K562 (cell line): ENCODE results near the gene RNF187. TPM values are rescaled to one million over a fixed set of nuclear protein-coding genes. Genes with fewer than 3 reads are reported as not detected.
A peak's percentile ranks its signal among the peaks of the same experiment; 100 is the strongest.

Experiments
- CBX1 ChIP-seq: sonication (generic); IDR thresholded peaks from 2 replicates; pipeline ENCODE4 v1.6.1; 2016; ENCODE audit warnings: antibody characterized with exemption, low read depth, mild to moderate bottlenecking
- DPF2 ChIP-seq: fragments of 450-650 bp; IDR thresholded peaks from 2 replicates; pipeline ENCODE4 v1.6.1; 2016
- EHMT2 ChIP-seq: fragments of 450-650 bp; IDR thresholded peaks from 2 replicates; pipeline ENCODE4 v1.6.1; 2018; ENCODE audit warnings: antibody characterized with exemption
- HEY1 ChIP-seq: fragments of 250-450 bp; sonication (Bioruptor Pico); IDR thresholded peaks from 2 replicates; pipeline ENCODE4 v1.5.0; 2020; ENCODE audit warnings: mild to moderate bottlenecking, moderate library complexity, borderline replicate concordance
- HNRNPLL ChIP-seq: fragments of 200-400 bp; formaldehyde crosslinking; IDR thresholded peaks from 2 replicates; pipeline ENCODE4 v1.6.1; 2017; ENCODE audit warnings: low read length, low read depth, mild to moderate bottlenecking; ENCODE audit not compliant: poor library complexity, severe bottlenecking
- PHF21A ChIP-seq: fragments of 450-650 bp; IDR thresholded peaks from 2 replicates; pipeline ENCODE4 v1.6.1; 2017; ENCODE audit warnings: low read depth, borderline replicate concordance
- POLR2B ChIP-seq: fragments of 450-650 bp; IDR thresholded peaks from 2 replicates; pipeline ENCODE4 v1.6.1; 2018; ENCODE audit warnings: low read depth; ENCODE audit not compliant: partially characterized antibody
- PPARD ChIP-seq: fragments of 250-450 bp; sonication (Bioruptor Pico); IDR thresholded peaks from 2 replicates; pipeline ENCODE4 v1.8.0; 2022; ENCODE audit warnings: inconsistent platforms, mild to moderate bottlenecking, moderate library complexity
- RBM14 ChIP-seq: fragments of 200-400 bp; formaldehyde crosslinking; IDR thresholded peaks from 2 replicates; pipeline ENCODE4 v1.6.1; 2018; ENCODE audit warnings: low read depth, mild to moderate bottlenecking, low read length, moderate library complexity, borderline replicate concordance; ENCODE audit not compliant: insufficient read depth
- SMARCC2 ChIP-seq: fragments of 450-650 bp; IDR thresholded peaks from 2 replicates; pipeline ENCODE4 v1.6.1; 2017; ENCODE audit warnings: antibody characterized with exemption, moderate library complexity, mild to moderate bottlenecking, low read depth
- SMARCE1 ChIP-seq: fragments of 450-650 bp; IDR thresholded peaks from 2 replicates; pipeline ENCODE4 v1.7.1; 2016; ENCODE audit warnings: mild to moderate bottlenecking
- UBTF ChIP-seq, 2 experiments: IDR thresholded peaks; 2 replicates each; pipeline ENCODE4 v1.6.1; 2012; ENCODE audit warnings: improper control_type of control experiment in 2 of 2, low read depth in 2 of 2, low read length in 2 of 2, borderline replicate concordance in 1 of 2
- ZBTB5 ChIP-seq: fragments of 450-650 bp; IDR thresholded peaks from 2 replicates; pipeline ENCODE4 v1.6.1; 2017; ENCODE audit warnings: antibody characterized with exemption
- ZNF274 ChIP-seq: IDR thresholded peaks from 2 replicates; pipeline ENCODE4 v1.6.1; 2011; ENCODE audit warnings: low read depth, mild to moderate bottlenecking, low read length, moderate library complexity, borderline replicate concordance
- ZNF316 ChIP-seq: fragments of 450-650 bp; IDR thresholded peaks from 2 replicates; pipeline ENCODE4 v1.6.1; 2016
- ZNF668 ChIP-seq: fragments of 250-450 bp; sonication (Bioruptor Pico); IDR thresholded peaks from 2 replicates; pipeline ENCODE4 v1.8.0; 2022; ENCODE audit warnings: mild to moderate bottlenecking, inconsistent platforms
- polyA plus RNA-seq, 8 experiments: library from polyadenylated mRNA; depleted of rRNA in 4 of 8; stranded (reverse) in 5 of 8; unstranded in 3 of 8; fragments of >200 nt; fragmentation: Nextera tagmentation in 2 of 8; fragmentation: Illumina TruSeq in 1 of 8; extraction: Ambion mirVana in 2 of 8; extraction: Trizol in 1 of 8; gene quantifications; 2 replicates each; pipeline versions ENCODE4 v1.2.1 to v1.2.3, GENCODE V29; 2011 to 2014; ENCODE audit warnings: inconsistent platforms in 1 of 8, missing spikeins in 1 of 8
- total RNA-seq, 7 experiments: library from RNA; depleted of rRNA in 6 of 7; stranded (reverse); fragments of >200 nt in 6 of 7; fragmentation: Illumina TruSeq in 2 of 7; extraction: Trizol in 2 of 7; gene quantifications; 2 replicates each; pipeline versions ENCODE4 v1.2.1 to v1.2.3, GENCODE V29; 2011 to 2021; ENCODE audit warnings: low replicate concordance in 1 of 7

Gene RNF187
- total and polyA plus RNA-seq, 9 of the 15 experiments (the other 6 are each of a cell fraction or from before 2014, with no cell fraction given): 2.3 to 119 (median 41.9) TPM

- TF ChIP-seq UBTF (IDR thresholded peaks at IDR 0.05; ENCODE audit: borderline replicate concordance in 1 of 2, low read depth in 2 of 2, low read length in 2 of 2) (no peak), EHMT2 (peak; percentile 69; the same call in 1 of the 2 replicates), CBX1 (peak; percentile 83; the same call in 1 of the 2 replicates), DPF2 (peak; percentile 82), ZNF668 (CRISPR knock-in tag) (peak; percentile 77; the same call in 1 of the 2 replicates), RBM14 (no peak), SMARCE1 (peak; percentile 73), ZBTB5 (peak; percentile 96), ZNF316 (no peak; the same call in none of the 2 replicates), PPARD (CRISPR knock-in tag) (no peak), HNRNPLL (peak; percentile 79), ZNF274 (no peak), SMARCC2 (peak; percentile 51; the same call in 1 of the 2 replicates), POLR2B (no peak), PHF21A (0 out of 2 replicates have a peak, but pooled peaks have one; percentile 18), HEY1 (CRISPR knock-in tag) (0 out of 2 replicates have a peak, but pooled peaks have one; percentile 8)
These were observed 23.4 kb upstream of the RNF187 start (continued) for GRCh38 chr1:228463559-228464455.
